AG04449 (cell line): ENCODE data around the gene USP32.
"Not testable (repeated sequence)": the region's sequence is repeated elsewhere in the genome, so short reads cannot be mapped to it uniquely, and the experiment has no call there.

Experiments
- CTCF ChIA-PET: fragments of 350-600 bp; formaldehyde crosslinking; extraction: SDS; loops from one replicate; lab custom pipeline; 2021; ENCODE audit warnings: antibody characterized with exemption; lab: Yijun Ruan, JAX
- POLR2A ChIA-PET: fragments of 400-600, 350-600 bp; formaldehyde crosslinking; extraction: SDS; loops from one replicate; lab custom pipeline; 2020; ENCODE audit warnings: antibody characterized with exemption, inconsistent platforms; lab: Yijun Ruan, JAX
- DNase-seq: peaks from one replicate; pipeline ENCODE4 v3.0.0-alpha.2; 2010; ENCODE audit warnings: low read depth, low spot score
- H3K4me3 ChIP-seq: 2 replicates; pipeline ENCODE4 v1.5.1; 2011; ENCODE audit warnings: low read depth, mild to moderate bottlenecking, control low read depth, low read length
- TF ChIP-seq, protein P1 (sequence below): IDR thresholded peaks from one replicate; pipeline ENCODE4 v1.5.1; 2011; ENCODE audit warnings: mild to moderate bottlenecking, moderate library complexity, low read length, control low read depth, inconsistent platforms; ENCODE audit not compliant: insufficient read depth; ENCODE audit errors: missing control alignments

The USP32 gene

GRCh38 chr17:60388742-60389141, 3.2 kb downstream of the USP32 start:
- no peak for DNase-seq
- CTCF ChIA-PET = interaction anchor here (0.7 to 1.1 kb wide), 2 partner anchors 9 to 249 kb away, joined by 3 to 4 read pairs; no protein-coding TSS in a partner anchor
- H3K4me3 ChIP-seq = no peak overlapping the region
- TF ChIP-seq, protein P1, sequence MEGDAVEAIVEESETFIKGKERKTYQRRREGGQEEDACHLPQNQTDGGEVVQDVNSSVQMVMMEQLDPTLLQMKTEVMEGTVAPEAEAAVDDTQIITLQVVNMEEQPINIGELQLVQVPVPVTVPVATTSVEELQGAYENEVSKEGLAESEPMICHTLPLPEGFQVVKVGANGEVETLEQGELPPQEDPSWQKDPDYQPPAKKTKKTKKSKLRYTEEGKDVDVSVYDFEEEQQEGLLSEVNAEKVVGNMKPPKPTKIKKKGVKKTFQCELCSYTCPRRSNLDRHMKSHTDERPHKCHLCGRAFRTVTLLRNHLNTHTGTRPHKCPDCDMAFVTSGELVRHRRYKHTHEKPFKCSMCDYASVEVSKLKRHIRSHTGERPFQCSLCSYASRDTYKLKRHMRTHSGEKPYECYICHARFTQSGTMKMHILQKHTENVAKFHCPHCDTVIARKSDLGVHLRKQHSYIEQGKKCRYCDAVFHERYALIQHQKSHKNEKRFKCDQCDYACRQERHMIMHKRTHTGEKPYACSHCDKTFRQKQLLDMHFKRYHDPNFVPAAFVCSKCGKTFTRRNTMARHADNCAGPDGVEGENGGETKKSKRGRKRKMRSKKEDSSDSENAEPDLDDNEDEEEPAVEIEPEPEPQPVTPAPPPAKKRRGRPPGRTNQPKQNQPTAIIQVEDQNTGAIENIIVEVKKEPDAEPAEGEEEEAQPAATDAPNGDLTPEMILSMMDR = no peak
- POLR2A ChIA-PET = no interaction called here

DNA sequence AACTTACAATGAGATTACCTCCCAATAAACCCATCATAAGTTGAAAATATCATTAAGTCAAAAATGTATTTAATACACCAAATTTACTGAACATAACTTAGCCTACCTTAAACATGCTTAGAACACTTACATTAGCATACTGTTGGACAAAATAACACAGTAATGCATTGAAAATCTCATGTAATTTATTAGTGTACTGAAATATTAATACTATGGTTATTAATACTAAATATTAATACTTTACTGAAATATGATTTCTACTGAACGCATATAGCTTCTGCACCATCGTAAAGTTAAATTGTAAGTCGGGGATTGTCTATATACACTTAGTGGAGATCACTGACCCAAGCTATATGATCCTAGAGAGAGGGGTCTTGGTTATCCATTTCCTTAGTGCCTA, 4.3 kb downstream of the USP32 start:
- TF ChIP-seq, protein P1 = no peak
- no peak overlapping the region for H3K4me3 ChIP-seq
- DNase-seq = no peak
- ChIA-PET CTCF (no interaction called here), POLR2A (interaction anchor here (0.8 kb wide), 1 partner anchor 14 kb away, joined by 3 read pairs; no protein-coding TSS in a partner anchor)

GRCh38 chr17:60386147-60387058, 5.5 kb downstream of the USP32 start:
- POLR2A ChIA-PET = no interaction called here
- DNase-seq = no peak
- H3K4me3 ChIP-seq = no peak overlapping the region
- TF ChIP-seq, protein P1 = no peak
- CTCF ChIA-PET = no interaction called here

- DNase-seq, POLR2A ChIA-PET, CTCF ChIA-PET, H3K4me3 ChIP-seq: not testable (repeated sequence)
Measured at GRCh38 chr17:60384921-60385320, 7.0 kb downstream of the USP32 start.

DNA sequence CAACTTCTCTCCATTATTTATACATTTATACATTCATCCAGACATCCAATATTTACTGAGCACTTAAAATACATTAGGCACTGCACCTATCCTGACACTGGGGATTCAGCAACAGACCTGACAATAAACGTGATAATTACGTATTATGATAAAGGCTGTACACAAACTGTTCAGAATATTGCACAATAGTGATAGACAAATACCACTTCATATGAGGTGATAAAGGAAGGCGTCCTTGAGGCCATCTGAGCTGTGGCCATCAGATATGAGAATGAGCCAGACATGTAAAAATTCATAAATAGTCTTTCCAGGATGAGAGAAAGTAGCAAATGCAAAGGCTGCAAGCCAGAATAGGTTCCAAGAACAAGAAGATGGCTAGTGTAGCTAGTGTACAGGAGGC, 8.6 kb downstream of the USP32 start:
- TF ChIP-seq, protein P1 = no peak
- H3K4me3 ChIP-seq = no peak overlapping the region
- DNase-seq = no peak
- POLR2A ChIA-PET = interaction anchor here (0.6 kb wide), 1 partner anchor 249 kb away, joined by 3 read pairs; no protein-coding TSS in a partner anchor
- CTCF ChIA-PET = interaction anchor here (0.8 to 1.7 kb wide), 2 partner anchors 11 to 152 kb away, joined by 4 read pairs; no protein-coding TSS in a partner anchor

GRCh38 chr17:60381958-60382357, 10.0 kb downstream of the USP32 start:
- ChIA-PET POLR2A (no interaction called here), CTCF (no interaction called here)
- TF ChIP-seq, protein P1 = no peak
- no peak overlapping the region for H3K4me3 ChIP-seq
- DNase-seq = no peak

- POLR2A ChIA-PET, DNase-seq, H3K4me3 ChIP-seq: not testable (repeated sequence)
- CTCF ChIA-PET = interaction anchor here (1.7 kb wide), 1 partner anchor 9 kb away, joined by 4 read pairs; no protein-coding TSS in a partner anchor
Measured at GRCh38 chr17:60379461-60379860, 12.5 kb downstream of the USP32 start.

DNA sequence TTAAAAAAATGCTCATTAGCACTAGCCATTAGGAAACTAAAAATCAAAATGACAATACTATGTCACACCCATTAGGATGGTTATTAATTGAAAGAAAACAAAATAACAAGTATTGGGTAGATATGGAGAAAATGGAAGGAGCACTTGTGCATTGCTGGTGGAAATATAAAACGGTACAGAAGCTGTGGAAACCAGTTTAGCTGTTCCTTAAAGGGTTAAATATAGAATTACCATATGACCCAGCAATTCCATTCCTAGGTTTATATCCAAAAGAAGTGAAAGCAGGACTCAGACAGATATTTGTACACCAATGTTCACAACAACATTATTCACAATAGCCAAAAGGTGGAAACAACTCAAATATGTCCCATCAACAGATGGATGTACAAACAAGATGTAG, 13.7 kb downstream of the USP32 start:
- H3K4me3 ChIP-seq, CTCF ChIA-PET, POLR2A ChIA-PET, DNase-seq: not testable (repeated sequence)
